ENCODE results near the gene TJP3. TPM values are rescaled to one million over a fixed set of nuclear protein-coding genes. Genes with fewer than 3 reads are reported as not detected.
"Not testable (repeated sequence)": the region's sequence is repeated elsewhere in the genome, so short reads cannot be mapped to it uniquely, and the experiment has no call there.

Gene TJP3
- total RNA-seq, 1 donor from 2014 or later: 2.0 TPM

DNA sequence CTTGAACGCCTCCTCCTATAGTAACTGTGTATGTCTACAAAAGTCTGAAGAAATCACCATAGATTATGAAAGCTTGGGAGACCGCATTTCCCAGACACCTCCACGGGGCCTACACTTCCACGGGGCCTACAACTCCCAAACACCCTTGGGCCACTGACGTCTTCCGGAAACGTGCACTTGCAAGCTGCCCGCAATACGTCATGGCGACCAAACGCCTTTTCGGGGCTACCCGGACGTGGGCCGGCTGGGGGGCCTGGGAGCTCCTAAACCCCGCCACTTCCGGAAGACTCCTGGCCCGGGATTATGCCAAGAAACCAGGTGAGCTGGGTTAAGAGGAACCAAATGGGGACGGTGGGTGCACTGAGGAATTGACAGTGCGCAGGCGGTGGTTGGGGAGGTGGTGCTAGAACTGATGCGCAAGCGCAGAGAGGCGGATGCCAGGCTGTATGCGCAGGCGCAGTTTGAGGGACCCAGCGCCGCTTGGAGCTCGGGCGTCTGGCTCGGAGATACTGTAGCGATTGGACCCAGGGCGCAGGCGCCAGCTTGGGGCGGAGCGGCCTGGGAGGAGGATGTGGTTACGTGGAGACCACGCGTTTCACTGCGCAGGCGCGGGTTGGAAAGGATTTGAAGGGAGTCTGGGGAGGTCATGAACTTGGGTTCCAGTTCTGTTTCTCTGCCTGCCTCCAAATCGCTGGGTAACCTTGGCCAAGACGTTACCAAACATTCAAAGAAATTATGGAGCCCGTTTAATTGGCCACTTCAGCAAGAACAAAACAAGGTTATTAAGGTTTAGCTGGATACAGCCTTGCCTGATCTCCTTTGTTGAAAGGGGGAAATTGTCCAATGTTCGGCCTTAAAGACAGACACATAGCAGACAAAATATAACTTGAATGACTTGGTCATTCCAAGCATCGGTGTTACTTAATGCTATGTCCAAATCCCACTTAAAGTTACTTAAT is 54.6 kb downstream of the TJP3 start, which contains the start of gene MRPL54:
TSS of gene MRPL54 (plus strand) at position 182 of the 959 bp plus-strand sequence. CDS start at position 201, 19 bp downstream.
- H3K27ac ChIP-seq (ENCODE audit: low read depth, low read length): peak within 1 kb of the TSS; percentile 99
- peaks cover 9% of the 10 kb centered on the region for H3K4me1 ChIP-seq (ENCODE audit: insufficient read depth, low read length)

GRCh38 chr19:3765121-3765520 is 56.9 kb downstream of the TJP3 start:
- Histone ChIP-seq H3K4me1 (ENCODE audit: insufficient read depth, low read length) (peaks cover 9% of the 10 kb centered on the region), H3K9ac (ENCODE audit: low read length) (no peak overlapping the region), H3K4me2 (ENCODE audit: low read length) (peak overlapping the region; percentile 8), H2AFZ (ENCODE audit: low read depth, low read length) (no peak overlapping the region), H3K27ac (ENCODE audit: low read depth, low read length) (peak overlapping the region; percentile 6), H3K27me3 (ENCODE audit: insufficient read depth, low read length) (no peaks in the 10 kb centered on the region), H4K20me1 (ENCODE audit: insufficient read depth, low read length) (no peaks in the 10 kb centered on the region), H3K4me3 (ENCODE audit: insufficient read depth, low read depth, low read length) (no peak overlapping the region), H3K79me2 (ENCODE audit: insufficient read depth, low read length) (peaks cover 18% of the 10 kb centered on the region), H3K36me3 (ENCODE audit: insufficient read depth, low read length) (no peaks in the 10 kb centered on the region), H3K9me3 (ENCODE audit: insufficient read depth, low read depth, low read length) (no peaks in the 10 kb centered on the region)
- FAIRE-seq (no peak), DNase-seq (ENCODE audit: low read depth) (no peak)
- H3K27ac Mint-ChIP-seq (ENCODE audit: unreplicated experiment): no peak overlapping the region
- no peaks in the 10 kb centered on the region for H3K4me1 Mint-ChIP-seq (ENCODE audit: low read depth, unreplicated experiment)
- no peak for TF ChIP-seq EZH2 (IDR thresholded peaks at IDR 0.05; ENCODE audit: insufficient read depth, low read length)
- TF ChIP-seq, protein P1, sequence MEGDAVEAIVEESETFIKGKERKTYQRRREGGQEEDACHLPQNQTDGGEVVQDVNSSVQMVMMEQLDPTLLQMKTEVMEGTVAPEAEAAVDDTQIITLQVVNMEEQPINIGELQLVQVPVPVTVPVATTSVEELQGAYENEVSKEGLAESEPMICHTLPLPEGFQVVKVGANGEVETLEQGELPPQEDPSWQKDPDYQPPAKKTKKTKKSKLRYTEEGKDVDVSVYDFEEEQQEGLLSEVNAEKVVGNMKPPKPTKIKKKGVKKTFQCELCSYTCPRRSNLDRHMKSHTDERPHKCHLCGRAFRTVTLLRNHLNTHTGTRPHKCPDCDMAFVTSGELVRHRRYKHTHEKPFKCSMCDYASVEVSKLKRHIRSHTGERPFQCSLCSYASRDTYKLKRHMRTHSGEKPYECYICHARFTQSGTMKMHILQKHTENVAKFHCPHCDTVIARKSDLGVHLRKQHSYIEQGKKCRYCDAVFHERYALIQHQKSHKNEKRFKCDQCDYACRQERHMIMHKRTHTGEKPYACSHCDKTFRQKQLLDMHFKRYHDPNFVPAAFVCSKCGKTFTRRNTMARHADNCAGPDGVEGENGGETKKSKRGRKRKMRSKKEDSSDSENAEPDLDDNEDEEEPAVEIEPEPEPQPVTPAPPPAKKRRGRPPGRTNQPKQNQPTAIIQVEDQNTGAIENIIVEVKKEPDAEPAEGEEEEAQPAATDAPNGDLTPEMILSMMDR (IDR thresholded peaks at IDR 0.05; ENCODE audit: insufficient read depth, low read depth, low read length): no peak
- no peaks in the 10 kb centered on the region for H3K9me3 Mint-ChIP-seq (ENCODE audit: unreplicated experiment)
- H3K27me3 Mint-ChIP-seq (ENCODE audit: low read depth, unreplicated experiment): no peaks in the 10 kb centered on the region
- no peaks in the 10 kb centered on the region for H3K36me3 Mint-ChIP-seq (ENCODE audit: low read depth, unreplicated experiment)
- H3K4me3 Mint-ChIP-seq (ENCODE audit: unreplicated experiment): no peak overlapping the region

More for the DNA sequence above, 54.6 kb downstream of the TJP3 start, which contains the start of gene MRPL54:
- Mint-ChIP-seq H3K4me3 (ENCODE audit: unreplicated experiment) (peak within 1 kb of the TSS; percentile 95), H3K9me3 (ENCODE audit: unreplicated experiment) (no peaks in the 10 kb centered on the region), H3K4me1 (ENCODE audit: low read depth, unreplicated experiment) (no peaks in the 10 kb centered on the region), H3K27me3 (ENCODE audit: low read depth, unreplicated experiment) (no peaks in the 10 kb centered on the region), H3K27ac (ENCODE audit: unreplicated experiment) (peak within 1 kb of the TSS; percentile 97), H3K36me3 (ENCODE audit: low read depth, unreplicated experiment) (no peaks in the 10 kb centered on the region)
- H3K4me3 ChIP-seq (ENCODE audit: insufficient read depth, low read depth, low read length): peak within 1 kb of the TSS; percentile 85
- DNase-seq (ENCODE audit: low read depth) (peak; percentile 98), FAIRE-seq (peak; percentile 89)
- H3K9me3 ChIP-seq (ENCODE audit: insufficient read depth, low read depth, low read length): no peaks in the 10 kb centered on the region
- peak within 1 kb of the TSS; percentile 98 for H3K4me2 ChIP-seq (ENCODE audit: low read length)
- no peaks in the 10 kb centered on the region for H3K27me3 ChIP-seq (ENCODE audit: insufficient read depth, low read length)
- H3K9ac ChIP-seq (ENCODE audit: low read length): peak within 1 kb of the TSS; percentile 95
- peaks cover 30% of the 10 kb centered on the region for H3K79me2 ChIP-seq (ENCODE audit: insufficient read depth, low read length)
- H4K20me1 ChIP-seq (ENCODE audit: insufficient read depth, low read length): peaks cover 7% of the 10 kb centered on the region
- no peaks in the 10 kb centered on the region for H3K36me3 ChIP-seq (ENCODE audit: insufficient read depth, low read length)
- TF ChIP-seq, protein P1 (IDR thresholded peaks at IDR 0.05; ENCODE audit: insufficient read depth, low read depth, low read length): no peak
- no peak for TF ChIP-seq EZH2 (IDR thresholded peaks at IDR 0.05; ENCODE audit: insufficient read depth, low read length)
- H2AFZ ChIP-seq (ENCODE audit: low read depth, low read length): peak within 1 kb of the TSS; percentile 97

- H3K36me3 Mint-ChIP-seq (ENCODE audit: low read depth, unreplicated experiment); H3K4me3 ChIP-seq (ENCODE audit: insufficient read depth, low read depth, low read length); H3K4me1 ChIP-seq (ENCODE audit: insufficient read depth, low read length); H3K9me3 Mint-ChIP-seq (ENCODE audit: unreplicated experiment); H3K27me3 Mint-ChIP-seq (ENCODE audit: low read depth, unreplicated experiment); H4K20me1 ChIP-seq (ENCODE audit: insufficient read depth, low read length); H2AFZ ChIP-seq (ENCODE audit: low read depth, low read length); H3K4me3 Mint-ChIP-seq (ENCODE audit: unreplicated experiment); H3K9me3 ChIP-seq (ENCODE audit: insufficient read depth, low read depth, low read length); H3K36me3 ChIP-seq (ENCODE audit: insufficient read depth, low read length); H3K27me3 ChIP-seq (ENCODE audit: insufficient read depth, low read length); FAIRE-seq; H3K27ac Mint-ChIP-seq (ENCODE audit: unreplicated experiment); DNase-seq (ENCODE audit: low read depth); H3K27ac ChIP-seq (ENCODE audit: low read depth, low read length); H3K9ac ChIP-seq (ENCODE audit: low read length); H3K4me1 Mint-ChIP-seq (ENCODE audit: low read depth, unreplicated experiment); H3K4me2 ChIP-seq (ENCODE audit: low read length): not testable (repeated sequence)
- peaks cover 13% of the 10 kb centered on the region for H3K79me2 ChIP-seq (ENCODE audit: insufficient read depth, low read length)
Observed at GRCh38 chr19:3765757-3766156, 57.6 kb downstream of the TJP3 start.

Data from astrocyte (in vitro differentiated cells and primary cell).